Measurements from ENCODE around the gene IMMP2L. TPM values are rescaled to one million over a fixed set of nuclear protein-coding genes. Genes with fewer than 3 reads are reported as not detected.

The IMMP2L gene
- total and polyA plus RNA-seq, 2 donors (not counting 3 experiments of a cell fraction or from before 2014, with no cell fraction given) = 9.9 to 11.8 TPM

- intact Hi-C loops (cut with micrococcal nuclease) = no loop called here
- no peaks in the 10 kb centered on the region for H3K36me3 ChIP-seq (ENCODE audit: control insufficient read depth in 2 of 2, extremely low read depth in 1 of 2, insufficient read depth in 2 of 2, low read length in 2 of 2)
- H2AFZ ChIP-seq (ENCODE audit: low read depth, low read length) = no peak overlapping the region
- ChIA-PET POLR2A (no interaction called here), CTCF (no interaction called here)
- no peaks in the 10 kb centered on the region for H4K20me1 ChIP-seq (replicated peaks; ENCODE audit: control insufficient read depth, extremely low read depth, insufficient read depth, low read length)
- no TSS peak for BruUV-seq (replicated peaks)
- H3K4me3 ChIP-seq (replicated peaks in 1 of 3; ENCODE audit: insufficient read depth in 1 of 3, low read depth in 1 of 3, low read length in 3 of 3) = no peak overlapping the region
- H3K9me1 ChIP-seq (replicated peaks; ENCODE audit: control insufficient read depth, extremely low read depth, insufficient read depth, low read length) = no peaks in the 10 kb centered on the region
- no peaks in the 10 kb centered on the region for H3K9me3 ChIP-seq (replicated peaks; ENCODE audit: control insufficient read depth, insufficient read depth, low read length)
- H3K4me1 ChIP-seq (ENCODE audit: control insufficient read depth, extremely low read depth, insufficient read depth, low read length) = no peaks in the 10 kb centered on the region
- H3K79me2 ChIP-seq (ENCODE audit: control insufficient read depth, insufficient read depth, low read length) = no peaks in the 10 kb centered on the region
- DNase-seq (ENCODE audit: low read depth, low spot score) = no peak
- TF ChIP-seq CTCF (IDR thresholded peaks at IDR 0.05; ENCODE audit: extremely low read depth in 1 of 2, insufficient read depth in 1 of 2, low read depth in 1 of 2, low read length in 2 of 2) (no peak), MYC (IDR thresholded peaks at IDR 0.05; ENCODE audit: low read depth, low read length) (no peak), JUN (IDR thresholded peaks at IDR 0.05; ENCODE audit: borderline replicate concordance, insufficient read depth, insufficient read length, low read depth) (no peak), POLR2A (IDR thresholded peaks at IDR 0.05; ENCODE audit: low read depth, low read length) (no peak), POLR2AphosphoS5 (IDR thresholded peaks at IDR 0.05; ENCODE audit: insufficient read depth, low read depth, low read length) (no peak), GATA2 (IDR thresholded peaks at IDR 0.05; ENCODE audit: insufficient read depth, insufficient read length, low read depth, low read length) (no peak), FOS (IDR thresholded peaks at IDR 0.05; ENCODE audit: borderline replicate concordance, insufficient read depth, low read length) (no peak), MAX (IDR thresholded peaks at IDR 0.05; ENCODE audit: insufficient read depth, insufficient read length) (no peak), EZH2 (IDR thresholded peaks at IDR 0.05; ENCODE audit: borderline replicate concordance, low read depth, low read length, severe bottlenecking) (no peak)
- dilution Hi-C loops (cut with MboI; ENCODE audit: extremely low pct_ligation_motif_present, low sequenced_read_pairs) = no loop called here
- no peak overlapping the region for H3K4me2 ChIP-seq (ENCODE audit: insufficient read depth, low read length)
- no peak overlapping the region for H3K27ac ChIP-seq (ENCODE audit: insufficient read depth, low read depth, low read length)
- no peak overlapping the region for H3K9ac ChIP-seq (replicated peaks; ENCODE audit: extremely low read depth, insufficient read depth, low read length)
- no peaks in the 10 kb centered on the region for H3K27me3 ChIP-seq (ENCODE audit: control insufficient read depth in 2 of 2, insufficient read depth in 2 of 2, low read length in 2 of 2)
- FAIRE-seq = no peak
These were observed 707.6 kb downstream of the IMMP2L start for GRCh38 chr7:110854651-110855050.
